Breast epithelium (tissue), 4 donors: ENCODE measurements around the gene FADS2. TPM values are rescaled to one million over a fixed set of nuclear protein-coding genes. Genes with fewer than 3 reads are reported as not detected.

Experiments
- DNase-seq, 2 donors: peaks; one replicate each; pipeline ENCODE4 v3.0.0-alpha.2; 2019; ENCODE audit warnings: low spot score in 2 of 2
- H3K27ac ChIP-seq, 2 donors: fragments of 200-600 bp; sonication (generic) in 1 of 2; one replicate each; pipeline ENCODE4 v1.5.1; 2016 to 2019; ENCODE audit warnings: mild to moderate bottlenecking in 1 of 2
- H3K27me3 ChIP-seq, 2 donors: fragments of 200-600 bp; sonication (generic) in 1 of 2; one replicate each; pipeline versions ENCODE4 v1.5.1 to v1.6.0; 2017 to 2019; ENCODE audit warnings: control low read depth in 1 of 2, mild to moderate bottlenecking in 1 of 2
- H3K36me3 ChIP-seq: fragments of 200-600 bp; one replicate; pipeline ENCODE4 v1.5.1; 2019
- H3K4me1 ChIP-seq, 2 donors: fragments of 200-600 bp; sonication (generic); one replicate each; pipeline ENCODE4 v1.5.1; 2016 to 2019; ENCODE audit warnings: control low read depth in 1 of 2
- H3K4me3 ChIP-seq, 3 donors: fragments of 200-600 bp; sonication (generic); 1 replicate in 2 of 3; 2 replicates in 1 of 3; pipeline ENCODE4 v1.5.1; 2016 to 2019; ENCODE audit warnings: mild to moderate bottlenecking in 3 of 3, moderate library complexity in 2 of 3
- H3K9me3 ChIP-seq, 2 donors: fragments of 200-600 bp; sonication (generic) in 1 of 2; one replicate each; pipeline ENCODE4 v1.5.1; 2016 to 2019; ENCODE audit warnings: control low read depth in 1 of 2
- CTCF ChIP-seq, 3 donors: fragments of 450-650 bp; IDR thresholded peaks; one replicate each; pipeline ENCODE4 v1.5.1; 2016 to 2017; ENCODE audit warnings: antibody characterized with exemption in 3 of 3, mild to moderate bottlenecking in 3 of 3, moderate library complexity in 3 of 3
- POLR2A ChIP-seq: fragments of 450-650 bp; IDR thresholded peaks from one replicate; pipeline ENCODE4 v1.6.1; 2016; ENCODE audit warnings: antibody characterized with exemption, mild to moderate bottlenecking, moderate library complexity
- POLR2AphosphoS5 ChIP-seq, 3 donors: sonication (generic); formaldehyde crosslinking; IDR thresholded peaks; one replicate each; pipeline ENCODE4 v1.6.1; 2017; ENCODE audit warnings: antibody characterized with exemption in 3 of 3
- intact Hi-C: fragments of 100-400 bp; cut with DNase I; formaldehyde crosslinking; loops from one replicate; pipeline ENCODE4 v1.15.1; 2023; ENCODE audit warnings: low total_unique reads
- total RNA-seq, 3 donors: library from RNA; depleted of rRNA; stranded (reverse); fragments of >200 nt; gene quantifications; one replicate each; pipeline ENCODE4 v1.1.0, GENCODE V29; 2016

The FADS2 gene
- total RNA-seq, 3 donors from 2014 or later: 5.6 to 35.8 (median 7.5) TPM

GRCh38 chr11:61795459-61795858 lies 32.6 kb upstream of the FADS2 start:
- no peak for TF ChIP-seq POLR2AphosphoS5 (IDR thresholded peaks at IDR 0.05)
- TF ChIP-seq POLR2A: no peak
- no peak for TF ChIP-seq CTCF (IDR thresholded peaks at IDR 0.05)
- Histone ChIP-seq H3K36me3 (no peaks in the 10 kb centered on the region), H3K4me1 (no peaks in the 10 kb centered on the region), H3K27me3 (no peaks in the 10 kb centered on the region), H3K9me3 (no peaks in the 10 kb centered on the region), H3K27ac (no peak overlapping the region), H3K4me3 (no peak overlapping the region)
- intact Hi-C loops: loop anchor here (10.0 kb wide), 1 partner anchor 289 kb away; no protein-coding TSS in a partner anchor
- no peak for DNase-seq

- Histone ChIP-seq H3K4me3 (no peak overlapping the region), H3K27me3 (no peaks in the 10 kb centered on the region), H3K36me3 (no peaks in the 10 kb centered on the region), H3K27ac (no peak overlapping the region), H3K9me3 (no peaks in the 10 kb centered on the region), H3K4me1 (no peaks in the 10 kb centered on the region)
- intact Hi-C loops: loop anchor here (10.0 kb wide), 1 partner anchor 289 kb away; no protein-coding TSS in a partner anchor
- no peak for DNase-seq
- no peak for TF ChIP-seq POLR2A
- TF ChIP-seq CTCF (IDR thresholded peaks at IDR 0.05): no peak
- no peak for TF ChIP-seq POLR2AphosphoS5 (IDR thresholded peaks at IDR 0.05)
These were observed 32.1 kb upstream of the FADS2 start for GRCh38 chr11:61795876-61796526.

- intact Hi-C loops: loop anchor here (10.0 kb wide), 1 partner anchor 287 kb away; no protein-coding TSS in a partner anchor
- Histone ChIP-seq H3K4me1 (no peaks in the 10 kb centered on the region), H3K27me3 (no peaks in the 10 kb centered on the region), H3K27ac (peak overlapping the region; percentile 2 to 8), H3K36me3 (no peaks in the 10 kb centered on the region), H3K4me3 (no peak overlapping the region), H3K9me3 (no peaks in the 10 kb centered on the region)
- TF ChIP-seq CTCF (IDR thresholded peaks at IDR 0.05) (peak; percentile 57 to 88 (median 86)), POLR2A (no peak)
- peak; percentile 71 to 79 for DNase-seq
These were observed 30.7 kb upstream of the FADS2 start for GRCh38 chr11:61797263-61797944.

- DNase-seq: no peak
- Histone ChIP-seq H3K36me3 (no peaks in the 10 kb centered on the region), H3K27ac (no peak overlapping the region), H3K4me3 (no peak overlapping the region), H3K4me1 (no peaks in the 10 kb centered on the region), H3K27me3 (no peaks in the 10 kb centered on the region), H3K9me3 (no peaks in the 10 kb centered on the region)
- TF ChIP-seq CTCF (IDR thresholded peaks at IDR 0.05) (no peak), POLR2A (no peak), POLR2AphosphoS5 (IDR thresholded peaks at IDR 0.05) (no peak)
- intact Hi-C loops: loop anchor here (10.0 kb wide), 1 partner anchor 285 kb away; no protein-coding TSS in a partner anchor
These were observed 28.3 kb upstream of the FADS2 start for GRCh38 chr11:61799665-61800284.
